Esophagus squamous epithelium (tissue), 4 donors: ENCODE results near the gene ZFP36L2.

Experiments
- POLR2A ChIP-seq, 4 donors: fragments of 450-650 bp; IDR thresholded peaks; one replicate each; pipeline ENCODE4 v1.6.1; 2017; ENCODE audit warnings: antibody characterized with exemption in 4 of 4, mild to moderate bottlenecking in 4 of 4, moderate library complexity in 3 of 4
- TF ChIP-seq, protein P1 (sequence below), 6 experiments: fragments of 450-650 bp in 4 of 6; fragments of 200-600 bp in 2 of 6; sonication (generic) in 2 of 6; IDR thresholded peaks; one replicate each; pipeline ENCODE4 v1.5.1; 2016 to 2019; ENCODE audit warnings: antibody characterized with exemption in 6 of 6, mild to moderate bottlenecking in 4 of 6, moderate library complexity in 4 of 6

DNA sequence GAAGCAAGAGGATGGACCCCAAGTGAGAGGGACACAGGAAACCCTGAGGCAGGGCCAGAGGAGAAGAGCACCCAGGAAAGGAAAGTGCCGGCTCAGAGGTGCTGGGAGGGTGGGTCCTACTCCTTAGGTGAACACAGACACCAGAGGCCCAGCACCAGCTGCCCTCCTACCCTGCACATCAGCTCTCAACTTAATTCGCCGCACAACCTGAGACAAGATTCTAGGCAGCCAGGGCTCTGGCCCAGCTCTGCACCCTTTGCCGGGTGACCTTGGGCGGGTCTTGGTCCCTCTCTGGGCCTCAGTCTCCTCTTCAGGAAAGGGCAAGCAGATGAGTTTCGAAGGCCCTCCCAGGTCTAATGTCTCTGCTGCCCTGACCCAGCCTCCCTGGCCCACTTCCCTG lies 28.1 kb downstream of the ZFP36L2 start:
- TF ChIP-seq, protein P1, sequence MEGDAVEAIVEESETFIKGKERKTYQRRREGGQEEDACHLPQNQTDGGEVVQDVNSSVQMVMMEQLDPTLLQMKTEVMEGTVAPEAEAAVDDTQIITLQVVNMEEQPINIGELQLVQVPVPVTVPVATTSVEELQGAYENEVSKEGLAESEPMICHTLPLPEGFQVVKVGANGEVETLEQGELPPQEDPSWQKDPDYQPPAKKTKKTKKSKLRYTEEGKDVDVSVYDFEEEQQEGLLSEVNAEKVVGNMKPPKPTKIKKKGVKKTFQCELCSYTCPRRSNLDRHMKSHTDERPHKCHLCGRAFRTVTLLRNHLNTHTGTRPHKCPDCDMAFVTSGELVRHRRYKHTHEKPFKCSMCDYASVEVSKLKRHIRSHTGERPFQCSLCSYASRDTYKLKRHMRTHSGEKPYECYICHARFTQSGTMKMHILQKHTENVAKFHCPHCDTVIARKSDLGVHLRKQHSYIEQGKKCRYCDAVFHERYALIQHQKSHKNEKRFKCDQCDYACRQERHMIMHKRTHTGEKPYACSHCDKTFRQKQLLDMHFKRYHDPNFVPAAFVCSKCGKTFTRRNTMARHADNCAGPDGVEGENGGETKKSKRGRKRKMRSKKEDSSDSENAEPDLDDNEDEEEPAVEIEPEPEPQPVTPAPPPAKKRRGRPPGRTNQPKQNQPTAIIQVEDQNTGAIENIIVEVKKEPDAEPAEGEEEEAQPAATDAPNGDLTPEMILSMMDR (IDR thresholded peaks at IDR 0.05): no peak
- TF ChIP-seq POLR2A (IDR thresholded peaks at IDR 0.05): no peak
